IMR-90 (cell line): ENCODE measurements around the gene TSSC4. TPM values are rescaled to one million over a fixed set of nuclear protein-coding genes. Genes with fewer than 3 reads are reported as not detected.

Source experiments
- ATAC-seq: fragments of 200-7000 bp; cut with Tn5 transposase; 2 replicates; pipeline ENCODE4 v1.9.1; 2020; ENCODE audit warnings: low read depth, mild to moderate bottlenecking, moderate library complexity
- BruUV-seq: library from RNA; stranded (reverse); fragments of 400-500 nt; replicated peaks from 2 replicates; lab custom pipeline; 2021; lab: Mats Ljungman, UMichigan
- CTCF ChIA-PET: fragments of 300-600 bp; formaldehyde crosslinking; extraction: SDS; loops from one replicate; lab custom pipeline; 2021; ENCODE audit warnings: antibody characterized with exemption; lab: Yijun Ruan, JAX
- POLR2A ChIA-PET: fragments of 300-600 bp; sonication (Branson Sonifier 250); formaldehyde crosslinking; loops from one replicate; lab custom pipeline; 2022; ENCODE audit warnings: antibody characterized with exemption; ENCODE audit not compliant: unreplicated experiment; lab: Charles Lee
- DNase-seq: peaks from one replicate; pipeline ENCODE4 v3.0.0; 2013
- H2AFZ ChIP-seq: replicated peaks from 2 replicates; pipeline ENCODE3; 2013; ENCODE audit warnings: low read length, mild to moderate bottlenecking; ENCODE audit not compliant: poor library complexity
- H2AK5ac ChIP-seq: 2 replicates; pipeline ENCODE4 v1.6.1; 2013; ENCODE audit warnings: low read depth, low read length, inconsistent platforms
- H2AK9ac ChIP-seq: replicated peaks from 2 replicates; pipeline ENCODE3; 2013; ENCODE audit warnings: mild to moderate bottlenecking, low read depth, low read length, moderate library complexity; ENCODE audit not compliant: poor library complexity
- H2BK120ac ChIP-seq: 2 replicates; pipeline ENCODE4 v1.6.1; 2013; ENCODE audit warnings: low read depth, low read length, inconsistent platforms
- H2BK15ac ChIP-seq: 3 replicates; pipeline ENCODE4 v1.6.1; 2013; ENCODE audit warnings: low read depth, low read length, inconsistent platforms
- H2BK20ac ChIP-seq: 2 replicates; pipeline ENCODE4 v1.6.1; 2013; ENCODE audit warnings: low read depth, mild to moderate bottlenecking, inconsistent platforms, low read length, moderate library complexity
- H2BK5ac ChIP-seq: 2 replicates; pipeline ENCODE4 v1.6.1; 2013; ENCODE audit warnings: mild to moderate bottlenecking, low read depth, low read length, inconsistent platforms; ENCODE audit not compliant: poor library complexity, severe bottlenecking
- H3K14ac ChIP-seq: replicated peaks from 2 replicates; pipeline ENCODE4 v1.6.1; 2013; ENCODE audit warnings: low read depth, low read length, inconsistent platforms
- H3K18ac ChIP-seq: 2 replicates; pipeline ENCODE4 v1.6.1; 2013; ENCODE audit warnings: low read depth, low read length, control low read depth
- H3K23ac ChIP-seq: 2 replicates; pipeline ENCODE4 v1.6.1; 2013; ENCODE audit warnings: low read depth, low read length, inconsistent platforms
- H3K27ac ChIP-seq: 2 replicates; pipeline ENCODE4 v1.5.1; 2013; ENCODE audit warnings: mild to moderate bottlenecking, control low read depth, low read length; ENCODE audit not compliant: insufficient read depth
- H3K27me3 ChIP-seq: 2 replicates; pipeline ENCODE4 v1.6.1; 2013; ENCODE audit warnings: low read length; ENCODE audit not compliant: control insufficient read depth, insufficient read depth
- H3K36me3 ChIP-seq: 2 replicates; pipeline ENCODE4 v1.6.1; 2013; ENCODE audit warnings: low read length, mixed read lengths; ENCODE audit not compliant: control insufficient read depth, insufficient read depth
- H3K4ac ChIP-seq: 2 replicates; pipeline ENCODE4 v1.6.1; 2013; ENCODE audit warnings: low read depth, low read length, inconsistent platforms
- H3K4me1 ChIP-seq: 2 replicates; pipeline ENCODE4 v1.6.1; 2013; ENCODE audit warnings: low read length, mixed read lengths; ENCODE audit not compliant: control insufficient read depth, insufficient read depth
- H3K4me2 ChIP-seq: 2 replicates; pipeline ENCODE4 v1.6.1; 2013; ENCODE audit warnings: low read depth, mild to moderate bottlenecking, control low read depth, low read length, moderate library complexity
- H3K4me3 ChIP-seq: 2 replicates; pipeline ENCODE4 v1.5.1; 2013; ENCODE audit warnings: low read depth, mild to moderate bottlenecking, control low read depth, low read length, moderate library complexity; ENCODE audit not compliant: insufficient read depth
- H3K56ac ChIP-seq: 2 replicates; pipeline ENCODE4 v1.6.1; 2013; ENCODE audit warnings: low read length, inconsistent platforms; ENCODE audit not compliant: insufficient read depth; ENCODE audit errors: extremely low read depth
- H3K79me1 ChIP-seq, 2 experiments: 2 replicates each; pipeline ENCODE4 v1.6.1; 2013; ENCODE audit warnings: low read length in 2 of 2, inconsistent platforms in 1 of 2, low read depth in 1 of 2
- H3K9ac ChIP-seq: 2 replicates; pipeline ENCODE4 v1.6.1; 2013; ENCODE audit warnings: low read depth, low read length, control low read depth
- H3K9me1 ChIP-seq: 2 replicates; pipeline ENCODE4 v1.6.1; 2013; ENCODE audit warnings: low read length, inconsistent platforms; ENCODE audit not compliant: insufficient read depth
- H3K9me3 ChIP-seq: 2 replicates; pipeline ENCODE4 v1.6.1; 2013; ENCODE audit warnings: low read length; ENCODE audit not compliant: control insufficient read depth, insufficient read depth
- H4K20me1 ChIP-seq: 2 replicates; pipeline ENCODE4 v1.6.1; 2013; ENCODE audit warnings: low read length, inconsistent platforms; ENCODE audit not compliant: insufficient read depth
- H4K5ac ChIP-seq: 2 replicates; pipeline ENCODE4 v1.6.1; 2013; ENCODE audit warnings: mild to moderate bottlenecking, low read depth, low read length, control low read depth
- H4K8ac ChIP-seq, 2 experiments: 2 replicates each; pipeline ENCODE4 v1.6.1; 2013; ENCODE audit warnings: low read depth in 2 of 2, low read length in 2 of 2, control low read depth in 1 of 2, inconsistent platforms in 1 of 2
- H4K91ac ChIP-seq: 2 replicates; pipeline ENCODE4 v1.6.1; 2013; ENCODE audit warnings: low read depth, low read length, inconsistent platforms; ENCODE audit not compliant: insufficient read depth
- CEBPB ChIP-seq: IDR thresholded peaks from 2 replicates; pipeline ENCODE4 v1.6.1; 2012; ENCODE audit warnings: low read depth, low read length, improper control_type of control experiment
- CHD1 ChIP-seq: IDR thresholded peaks from 2 replicates; pipeline ENCODE4 v1.6.1; 2012; ENCODE audit warnings: low read depth, low read length, improper control_type of control experiment
- FOS ChIP-seq: fragments of 150-350 bp; IDR thresholded peaks from 2 replicates; pipeline ENCODE4 v1.6.1; 2016; ENCODE audit warnings: low read depth, low read length
- MAFK ChIP-seq: IDR thresholded peaks from 2 replicates; pipeline ENCODE4 v1.6.1; 2012; ENCODE audit warnings: low read depth, low read length, improper control_type of control experiment
- MXI1 ChIP-seq: IDR thresholded peaks from 2 replicates; pipeline ENCODE4 v1.6.1; 2012; ENCODE audit warnings: low read depth, mild to moderate bottlenecking, low read length, moderate library complexity, borderline replicate concordance
- NFE2L2 ChIP-seq: fragments of 150-350 bp; IDR thresholded peaks from 2 replicates; pipeline ENCODE4 v1.6.1; 2016; ENCODE audit warnings: low read depth, mild to moderate bottlenecking, low read length
- POLR2A ChIP-seq: IDR thresholded peaks from 2 replicates; pipeline ENCODE4 v1.6.1; 2012; ENCODE audit warnings: mild to moderate bottlenecking, low read depth, low read length
- RAD21 ChIP-seq: IDR thresholded peaks from 2 replicates; pipeline ENCODE4 v1.6.1; 2012; ENCODE audit warnings: low read length, improper control_type of control experiment
- RCOR1 ChIP-seq: IDR thresholded peaks from 2 replicates; pipeline ENCODE4 v1.6.1; 2012; ENCODE audit warnings: mild to moderate bottlenecking, low read length, improper control_type of control experiment; ENCODE audit not compliant: insufficient replicate concordance
- RFX5 ChIP-seq: IDR thresholded peaks from 2 replicates; pipeline ENCODE4 v1.8.0; 2012; ENCODE audit warnings: low read depth, mild to moderate bottlenecking, low read length, moderate library complexity
- SMC3 ChIP-seq: fragments of 150-350 bp; IDR thresholded peaks from 2 replicates; pipeline ENCODE4 v1.6.1; 2016; ENCODE audit warnings: low read depth, mild to moderate bottlenecking, antibody characterized with exemption, low read length, moderate library complexity
- WGBS, 2 experiments: methylation state at CpG; one replicate each; pipeline versions ENCODE4 v1.1.5 to v1.1.7; 2013; ENCODE audit warnings: missing lambda C conversion rate in 2 of 2; ENCODE audit not compliant: insufficient read length in 1 of 2; ENCODE audit errors: extremely low coverage in 2 of 2; 5-methylcytosine and 5-hydroxymethylcytosine counted together
- dilution Hi-C: fragments of 300-500 bp; cut with HindIII; formaldehyde crosslinking; loops from one replicate; pipeline ENCODE4 v1.14.3; 2018; ENCODE audit warnings: low sequenced_read_pairs; ENCODE audit not compliant: unreplicated experiment
- in situ Hi-C: fragments of 300-500 bp; cut with MboI; formaldehyde crosslinking; loops from 3 replicates; pipeline ENCODE4 v1.14.3; 2019; ENCODE audit warnings: low sequenced_read_pairs, inconsistent platforms, mixed read lengths
- intact Hi-C: fragments of 100-400 bp; cut with micrococcal nuclease; formaldehyde crosslinking; loops from 2 replicates; pipeline ENCODE4 v1.10.0; 2022
- polyA plus RNA-seq, 3 experiments: library from polyadenylated mRNA; depleted of rRNA; stranded (reverse); fragments of >200 nt; gene quantifications; 2 replicates each; pipeline ENCODE4 v1.2.3, GENCODE V29; 2012; ENCODE audit warnings: low replicate concordance in 1 of 3
- total RNA-seq: library from RNA; depleted of rRNA; stranded (reverse); fragments of >200 nt; gene quantifications from 2 replicates; pipeline ENCODE4 v1.2.3, GENCODE V29; 2012
- TF ChIP-seq, protein P1 (sequence below): conservative IDR thresholded peaks from 2 replicates; pipeline ENCODE4 v1.5.1; 2012; ENCODE audit warnings: mild to moderate bottlenecking, low read depth, low read length, improper control_type of control experiment
- TF ChIP-seq, protein P2 (sequence below): fragments of 150-350 bp; IDR thresholded peaks from 2 replicates; pipeline ENCODE4 v1.6.1; 2017; ENCODE audit warnings: mild to moderate bottlenecking, antibody characterized with exemption, low read length, low read depth
- TF ChIP-seq, protein P3 (sequence below): fragments of 150-350 bp; IDR thresholded peaks from 2 replicates; pipeline ENCODE4 v1.6.1; 2016; ENCODE audit warnings: low read depth, mild to moderate bottlenecking, low read length, moderate library complexity, borderline replicate concordance

Gene TSSC4
- total and polyA plus RNA-seq, 2 of the 4 experiments (the other 2 are of a cell fraction): 34.9 to 40.0 TPM

DNA sequence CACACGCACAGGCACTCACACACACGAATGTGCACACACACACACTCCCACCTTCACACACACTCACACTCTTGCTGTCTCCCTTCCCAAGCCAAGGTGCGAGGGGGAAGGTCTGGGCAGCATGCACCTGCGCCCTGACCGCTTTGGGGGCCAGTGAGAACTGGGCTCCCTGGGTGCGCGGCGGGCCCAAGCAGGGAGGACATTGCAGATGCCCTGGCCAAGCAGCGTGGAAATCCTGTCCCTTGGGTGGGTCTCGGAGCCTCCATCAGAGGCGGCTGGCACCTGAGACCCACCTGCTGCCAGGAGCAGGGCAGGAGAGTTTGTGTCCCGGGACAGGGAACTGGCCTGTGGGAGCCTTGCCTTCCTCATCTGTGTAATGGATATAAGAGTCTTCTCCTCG lies 20.2 kb upstream of the TSSC4 start:
- H3K36me3 ChIP-seq: peaks cover 12% of the 10 kb centered on the region; the same call in 1 of the 2 replicates
- WGBS, 2 experiments: 76% methylated on average over 5 of the region's 13 CpGs; no CpG with 5 or more reads in 1 of the 2 experiments
- no peak overlapping the region for H2BK120ac ChIP-seq
- H3K23ac ChIP-seq: no peak overlapping the region
- TF ChIP-seq RCOR1: no peak
- TF ChIP-seq FOS: no peak
- TF ChIP-seq, protein P1, sequence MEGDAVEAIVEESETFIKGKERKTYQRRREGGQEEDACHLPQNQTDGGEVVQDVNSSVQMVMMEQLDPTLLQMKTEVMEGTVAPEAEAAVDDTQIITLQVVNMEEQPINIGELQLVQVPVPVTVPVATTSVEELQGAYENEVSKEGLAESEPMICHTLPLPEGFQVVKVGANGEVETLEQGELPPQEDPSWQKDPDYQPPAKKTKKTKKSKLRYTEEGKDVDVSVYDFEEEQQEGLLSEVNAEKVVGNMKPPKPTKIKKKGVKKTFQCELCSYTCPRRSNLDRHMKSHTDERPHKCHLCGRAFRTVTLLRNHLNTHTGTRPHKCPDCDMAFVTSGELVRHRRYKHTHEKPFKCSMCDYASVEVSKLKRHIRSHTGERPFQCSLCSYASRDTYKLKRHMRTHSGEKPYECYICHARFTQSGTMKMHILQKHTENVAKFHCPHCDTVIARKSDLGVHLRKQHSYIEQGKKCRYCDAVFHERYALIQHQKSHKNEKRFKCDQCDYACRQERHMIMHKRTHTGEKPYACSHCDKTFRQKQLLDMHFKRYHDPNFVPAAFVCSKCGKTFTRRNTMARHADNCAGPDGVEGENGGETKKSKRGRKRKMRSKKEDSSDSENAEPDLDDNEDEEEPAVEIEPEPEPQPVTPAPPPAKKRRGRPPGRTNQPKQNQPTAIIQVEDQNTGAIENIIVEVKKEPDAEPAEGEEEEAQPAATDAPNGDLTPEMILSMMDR: no peak
- TF ChIP-seq RAD21: no peak
- no peak for TF ChIP-seq CHD1
- TF ChIP-seq, protein P2, sequence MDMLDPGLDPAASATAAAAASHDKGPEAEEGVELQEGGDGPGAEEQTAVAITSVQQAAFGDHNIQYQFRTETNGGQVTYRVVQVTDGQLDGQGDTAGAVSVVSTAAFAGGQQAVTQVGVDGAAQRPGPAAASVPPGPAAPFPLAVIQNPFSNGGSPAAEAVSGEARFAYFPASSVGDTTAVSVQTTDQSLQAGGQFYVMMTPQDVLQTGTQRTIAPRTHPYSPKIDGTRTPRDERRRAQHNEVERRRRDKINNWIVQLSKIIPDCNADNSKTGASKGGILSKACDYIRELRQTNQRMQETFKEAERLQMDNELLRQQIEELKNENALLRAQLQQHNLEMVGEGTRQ: no peak
- TF ChIP-seq MAFK: no peak
- no peak for TF ChIP-seq POLR2A
- no peak for TF ChIP-seq MXI1
- TF ChIP-seq, protein P3, sequence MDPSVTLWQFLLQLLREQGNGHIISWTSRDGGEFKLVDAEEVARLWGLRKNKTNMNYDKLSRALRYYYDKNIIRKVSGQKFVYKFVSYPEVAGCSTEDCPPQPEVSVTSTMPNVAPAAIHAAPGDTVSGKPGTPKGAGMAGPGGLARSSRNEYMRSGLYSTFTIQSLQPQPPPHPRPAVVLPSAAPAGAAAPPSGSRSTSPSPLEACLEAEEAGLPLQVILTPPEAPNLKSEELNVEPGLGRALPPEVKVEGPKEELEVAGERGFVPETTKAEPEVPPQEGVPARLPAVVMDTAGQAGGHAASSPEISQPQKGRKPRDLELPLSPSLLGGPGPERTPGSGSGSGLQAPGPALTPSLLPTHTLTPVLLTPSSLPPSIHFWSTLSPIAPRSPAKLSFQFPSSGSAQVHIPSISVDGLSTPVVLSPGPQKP: no peak
- no peak for TF ChIP-seq CEBPB
- TF ChIP-seq NFE2L2: no peak
- no peak for TF ChIP-seq SMC3
- TF ChIP-seq RFX5: no peak
- no peak overlapping the region for H2BK5ac ChIP-seq
- no peak overlapping the region for H3K4me3 ChIP-seq
- no peak overlapping the region for H4K91ac ChIP-seq
- H3K27me3 ChIP-seq: no peaks in the 10 kb centered on the region
- no peak overlapping the region for H3K27ac ChIP-seq
- H4K8ac ChIP-seq: no peak overlapping the region
- H3K4me1 ChIP-seq: peaks cover 36% of the 10 kb centered on the region
- POLR2A ChIA-PET: no interaction called here
- H3K4me2 ChIP-seq: no peak overlapping the region; the same call in 1 of the 2 replicates
- intact Hi-C loops: no loop called here
- peaks cover 13% of the 10 kb centered on the region; the same call in 1 of the 2 replicates for H3K9me1 ChIP-seq
- H3K56ac ChIP-seq: no peak overlapping the region
- no peaks in the 10 kb centered on the region for H3K9me3 ChIP-seq
- BruUV-seq: no TSS peak
- DNase-seq (no peak), ATAC-seq (no peak)
- dilution Hi-C loops: no loop called here
- H2AK5ac ChIP-seq: no peak overlapping the region; the same call in 1 of the 2 replicates
- H3K79me1 ChIP-seq: peaks cover 0 to 69% of the 10 kb centered on the region in 2 experiments; a peak in 2 of 4 replicates
- H3K4ac ChIP-seq: no peak overlapping the region
- no peak overlapping the region for H4K5ac ChIP-seq
- in situ Hi-C loops: no loop called here
- no peak overlapping the region for H2BK20ac ChIP-seq
- CTCF ChIA-PET: no interaction called here
- no peak overlapping the region for H2AK9ac ChIP-seq
- no peak overlapping the region for H3K14ac ChIP-seq
- H3K18ac ChIP-seq: no peak overlapping the region
- H4K20me1 ChIP-seq: peaks cover 81% of the 10 kb centered on the region
- H2BK15ac ChIP-seq: no peak overlapping the region
- H3K9ac ChIP-seq: no peak overlapping the region
- peak overlapping the region; percentile 3 for H2AFZ ChIP-seq
